Liver (tissue), 3 donors: ENCODE results near the gene TAF1.

ENCODE experiments used
- EGR1 ChIP-seq, 2 donors: IDR thresholded peaks; 2 replicates each; pipeline ENCODE4 v1.6.1; 2016 to 2018; ENCODE audit warnings: antibody characterized with exemption in 2 of 2, low read depth in 2 of 2
- FOXA1 ChIP-seq: IDR thresholded peaks from 2 replicates; pipeline ENCODE4 v1.6.1; 2016; ENCODE audit warnings: antibody characterized with exemption
- GABPA ChIP-seq, 2 donors: IDR thresholded peaks in 1 of 2; conservative IDR thresholded peaks in 1 of 2; 2 replicates each; pipeline ENCODE4 v1.6.1; 2016; ENCODE audit warnings: antibody characterized with exemption in 2 of 2, mild to moderate bottlenecking in 1 of 2, moderate library complexity in 1 of 2
- RAD21 ChIP-seq, 2 donors: IDR thresholded peaks; 2 replicates each; pipeline ENCODE4 v1.6.1; 2016; ENCODE audit warnings: antibody characterized with exemption in 2 of 2, mild to moderate bottlenecking in 2 of 2
- RXRA ChIP-seq, 2 donors: IDR thresholded peaks; 2 replicates each; pipeline ENCODE4 v1.6.1; 2017 to 2018; ENCODE audit warnings: antibody characterized with exemption in 2 of 2, mild to moderate bottlenecking in 1 of 2
- SP1 ChIP-seq: IDR thresholded peaks from 2 replicates; pipeline ENCODE4 v1.6.1; 2018; ENCODE audit warnings: antibody characterized with exemption, mild to moderate bottlenecking
- TAF1 ChIP-seq: conservative IDR thresholded peaks from 2 replicates; pipeline ENCODE4 v1.6.1; 2016; ENCODE audit warnings: antibody characterized with exemption, mild to moderate bottlenecking
- YY1 ChIP-seq: IDR thresholded peaks from 2 replicates; pipeline ENCODE4 v1.6.1; 2016; ENCODE audit warnings: antibody characterized with exemption, mild to moderate bottlenecking
- TF ChIP-seq, protein P1 (sequence below): IDR thresholded peaks from 2 replicates; pipeline ENCODE4 v1.6.1; 2016; ENCODE audit warnings: antibody characterized with exemption
- TF ChIP-seq, protein P2 (sequence below): fragments of 150-350 bp; IDR thresholded peaks from 2 replicates; pipeline ENCODE4 v1.5.1; 2017; ENCODE audit warnings: improper control_type of control experiment, low read depth, low read length; ENCODE audit not compliant: missing input control
- TF ChIP-seq, protein P3 (sequence below): IDR thresholded peaks from 2 replicates; pipeline ENCODE4 v1.6.1; 2016; ENCODE audit warnings: antibody characterized with exemption, mild to moderate bottlenecking
- TF ChIP-seq, protein P4 (sequence below): IDR thresholded peaks from 2 replicates; pipeline ENCODE4 v1.6.1; 2016; ENCODE audit warnings: antibody characterized with exemption
- TF ChIP-seq, protein P5 (sequence below): IDR thresholded peaks from 2 replicates; pipeline ENCODE4 v1.6.1; 2016; ENCODE audit warnings: antibody characterized with exemption
- donor health status: healthy.
- donor health status: healthy.

DNA sequence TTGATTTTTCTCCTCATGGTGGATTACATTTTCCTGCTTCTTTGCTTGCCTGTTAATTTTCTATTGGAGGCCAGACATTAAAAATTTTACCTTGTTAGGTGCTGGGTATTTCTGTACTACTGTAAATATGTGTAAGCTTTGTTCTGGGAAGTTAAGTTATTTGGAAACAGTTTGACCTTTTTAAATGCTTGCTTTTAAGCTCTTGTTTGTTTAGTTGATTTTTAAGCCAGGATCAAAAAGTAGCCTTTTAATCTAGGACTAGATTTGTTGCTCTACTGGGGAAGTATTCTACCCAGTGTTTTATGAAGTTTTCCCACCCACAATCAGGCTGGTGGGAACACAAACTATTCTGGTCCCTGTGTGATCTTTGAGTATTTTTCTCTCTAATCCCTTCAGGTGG lies 121.7 kb downstream of the TAF1 start:
- TF ChIP-seq, protein P1, sequence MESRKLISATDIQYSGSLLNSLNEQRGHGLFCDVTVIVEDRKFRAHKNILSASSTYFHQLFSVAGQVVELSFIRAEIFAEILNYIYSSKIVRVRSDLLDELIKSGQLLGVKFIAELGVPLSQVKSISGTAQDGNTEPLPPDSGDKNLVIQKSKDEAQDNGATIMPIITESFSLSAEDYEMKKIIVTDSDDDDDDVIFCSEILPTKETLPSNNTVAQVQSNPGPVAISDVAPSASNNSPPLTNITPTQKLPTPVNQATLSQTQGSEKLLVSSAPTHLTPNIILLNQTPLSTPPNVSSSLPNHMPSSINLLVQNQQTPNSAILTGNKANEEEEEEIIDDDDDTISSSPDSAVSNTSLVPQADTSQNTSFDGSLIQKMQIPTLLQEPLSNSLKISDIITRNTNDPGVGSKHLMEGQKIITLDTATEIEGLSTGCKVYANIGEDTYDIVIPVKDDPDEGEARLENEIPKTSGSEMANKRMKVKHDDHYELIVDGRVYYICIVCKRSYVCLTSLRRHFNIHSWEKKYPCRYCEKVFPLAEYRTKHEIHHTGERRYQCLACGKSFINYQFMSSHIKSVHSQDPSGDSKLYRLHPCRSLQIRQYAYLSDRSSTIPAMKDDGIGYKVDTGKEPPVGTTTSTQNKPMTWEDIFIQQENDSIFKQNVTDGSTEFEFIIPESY = no peak
- TF ChIP-seq, protein P2, sequence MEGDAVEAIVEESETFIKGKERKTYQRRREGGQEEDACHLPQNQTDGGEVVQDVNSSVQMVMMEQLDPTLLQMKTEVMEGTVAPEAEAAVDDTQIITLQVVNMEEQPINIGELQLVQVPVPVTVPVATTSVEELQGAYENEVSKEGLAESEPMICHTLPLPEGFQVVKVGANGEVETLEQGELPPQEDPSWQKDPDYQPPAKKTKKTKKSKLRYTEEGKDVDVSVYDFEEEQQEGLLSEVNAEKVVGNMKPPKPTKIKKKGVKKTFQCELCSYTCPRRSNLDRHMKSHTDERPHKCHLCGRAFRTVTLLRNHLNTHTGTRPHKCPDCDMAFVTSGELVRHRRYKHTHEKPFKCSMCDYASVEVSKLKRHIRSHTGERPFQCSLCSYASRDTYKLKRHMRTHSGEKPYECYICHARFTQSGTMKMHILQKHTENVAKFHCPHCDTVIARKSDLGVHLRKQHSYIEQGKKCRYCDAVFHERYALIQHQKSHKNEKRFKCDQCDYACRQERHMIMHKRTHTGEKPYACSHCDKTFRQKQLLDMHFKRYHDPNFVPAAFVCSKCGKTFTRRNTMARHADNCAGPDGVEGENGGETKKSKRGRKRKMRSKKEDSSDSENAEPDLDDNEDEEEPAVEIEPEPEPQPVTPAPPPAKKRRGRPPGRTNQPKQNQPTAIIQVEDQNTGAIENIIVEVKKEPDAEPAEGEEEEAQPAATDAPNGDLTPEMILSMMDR = no peak
- TF ChIP-seq RAD21 (IDR thresholded peaks at IDR 0.05) (no peak), SP1 (peak; percentile 14), EGR1 (IDR thresholded peaks at IDR 0.05; ENCODE audit: low read depth in 2 of 2) (no peak), RXRA (IDR thresholded peaks at IDR 0.05) (peak in 1 of 2 donors; percentile 17), FOXA1 (no peak), GABPA (IDR thresholded peaks at IDR 0.05 in 1 of 2, conservative IDR thresholded peaks at IDR 0.05 in 1 of 2) (no peak), TAF1 (no peak), YY1 (no peak)
- TF ChIP-seq, protein P3, sequence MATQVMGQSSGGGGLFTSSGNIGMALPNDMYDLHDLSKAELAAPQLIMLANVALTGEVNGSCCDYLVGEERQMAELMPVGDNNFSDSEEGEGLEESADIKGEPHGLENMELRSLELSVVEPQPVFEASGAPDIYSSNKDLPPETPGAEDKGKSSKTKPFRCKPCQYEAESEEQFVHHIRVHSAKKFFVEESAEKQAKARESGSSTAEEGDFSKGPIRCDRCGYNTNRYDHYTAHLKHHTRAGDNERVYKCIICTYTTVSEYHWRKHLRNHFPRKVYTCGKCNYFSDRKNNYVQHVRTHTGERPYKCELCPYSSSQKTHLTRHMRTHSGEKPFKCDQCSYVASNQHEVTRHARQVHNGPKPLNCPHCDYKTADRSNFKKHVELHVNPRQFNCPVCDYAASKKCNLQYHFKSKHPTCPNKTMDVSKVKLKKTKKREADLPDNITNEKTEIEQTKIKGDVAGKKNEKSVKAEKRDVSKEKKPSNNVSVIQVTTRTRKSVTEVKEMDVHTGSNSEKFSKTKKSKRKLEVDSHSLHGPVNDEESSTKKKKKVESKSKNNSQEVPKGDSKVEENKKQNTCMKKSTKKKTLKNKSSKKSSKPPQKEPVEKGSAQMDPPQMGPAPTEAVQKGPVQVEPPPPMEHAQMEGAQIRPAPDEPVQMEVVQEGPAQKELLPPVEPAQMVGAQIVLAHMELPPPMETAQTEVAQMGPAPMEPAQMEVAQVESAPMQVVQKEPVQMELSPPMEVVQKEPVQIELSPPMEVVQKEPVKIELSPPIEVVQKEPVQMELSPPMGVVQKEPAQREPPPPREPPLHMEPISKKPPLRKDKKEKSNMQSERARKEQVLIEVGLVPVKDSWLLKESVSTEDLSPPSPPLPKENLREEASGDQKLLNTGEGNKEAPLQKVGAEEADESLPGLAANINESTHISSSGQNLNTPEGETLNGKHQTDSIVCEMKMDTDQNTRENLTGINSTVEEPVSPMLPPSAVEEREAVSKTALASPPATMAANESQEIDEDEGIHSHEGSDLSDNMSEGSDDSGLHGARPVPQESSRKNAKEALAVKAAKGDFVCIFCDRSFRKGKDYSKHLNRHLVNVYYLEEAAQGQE = no peak
- TF ChIP-seq, protein P4, sequence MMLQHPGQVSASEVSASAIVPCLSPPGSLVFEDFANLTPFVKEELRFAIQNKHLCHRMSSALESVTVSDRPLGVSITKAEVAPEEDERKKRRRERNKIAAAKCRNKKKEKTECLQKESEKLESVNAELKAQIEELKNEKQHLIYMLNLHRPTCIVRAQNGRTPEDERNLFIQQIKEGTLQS = no peak
- TF ChIP-seq, protein P5, sequence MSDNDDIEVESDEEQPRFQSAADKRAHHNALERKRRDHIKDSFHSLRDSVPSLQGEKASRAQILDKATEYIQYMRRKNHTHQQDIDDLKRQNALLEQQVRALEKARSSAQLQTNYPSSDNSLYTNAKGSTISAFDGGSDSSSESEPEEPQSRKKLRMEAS = no peak
